SU-DHL-6 (cell line): ENCODE measurements around the gene PSME3IP1.

Experiments used
- H2AFZ ChIP-seq: fragments of 200-600 bp; sonication (generic); 2 replicates; pipeline ENCODE4 v1.6.1; 2014; ENCODE audit warnings: low read depth, mild to moderate bottlenecking, moderate library complexity, mixed read lengths, antibody characterized with exemption, low read length; ENCODE audit not compliant: severe bottlenecking
- H3F3A ChIP-seq: fragments of 200-600 bp; shearing (Covaris generic); 2 replicates; pipeline ENCODE4 v1.6.0; 2016; ENCODE audit warnings: antibody characterized with exemption, mild to moderate bottlenecking; ENCODE audit not compliant: insufficient read depth
- H3K27ac ChIP-seq: fragments of 200-600 bp; sonication (generic); 2 replicates; pipeline ENCODE4 v1.5.1; 2016; ENCODE audit warnings: low read depth, mild to moderate bottlenecking, low read length, moderate library complexity, mixed read lengths
- H3K27me3 ChIP-seq: fragments of 200-600 bp; sonication (generic), shearing (Covaris generic); 2 replicates; pipeline ENCODE4 v1.6.0; 2014; ENCODE audit warnings: mild to moderate bottlenecking, low read length
- H3K36me3 ChIP-seq: fragments of 200-600 bp; sonication (generic); 2 replicates; pipeline ENCODE4 v1.6.1; 2014; ENCODE audit warnings: mild to moderate bottlenecking, low read length, mixed read lengths
- H3K4me2 ChIP-seq: fragments of 300-600, 200-600 bp; shearing (Covaris generic), sonication (generic); 2 replicates; pipeline ENCODE4 v1.6.0; 2014; ENCODE audit warnings: low read length, low read depth, mild to moderate bottlenecking; ENCODE audit not compliant: poor library complexity, severe bottlenecking
- H3K4me3 ChIP-seq: fragments of 200-600 bp; sonication (generic); 2 replicates; pipeline ENCODE4 v1.5.1; 2014; ENCODE audit warnings: antibody characterized with exemption, low read length, mild to moderate bottlenecking, mixed read lengths; ENCODE audit not compliant: insufficient read depth, poor library complexity, severe bottlenecking
- H3K79me2 ChIP-seq: fragments of 200-600 bp; sonication (generic); 2 replicates; pipeline ENCODE4 v1.6.1; 2014; ENCODE audit warnings: mild to moderate bottlenecking, low read length, moderate library complexity; ENCODE audit not compliant: insufficient read depth
- H3K9ac ChIP-seq: fragments of 200-600 bp; sonication (generic); 2 replicates; pipeline ENCODE4 v1.7.0; 2014; ENCODE audit warnings: mild to moderate bottlenecking, low read length
- H3K9me2 ChIP-seq: fragments of 200-600 bp; sonication (generic); replicated peaks from 2 replicates; pipeline ENCODE4 v1.6.1; 2014; ENCODE audit warnings: low read length; ENCODE audit not compliant: insufficient read depth
- H3K9me3 ChIP-seq: fragments of 200-600 bp; sonication (generic); 2 replicates; pipeline ENCODE4 v1.6.1; 2014; ENCODE audit warnings: low read length, mixed read lengths; ENCODE audit not compliant: insufficient read depth
- H4K20me1 ChIP-seq: fragments of 200-600 bp; sonication (generic); 2 replicates; pipeline ENCODE4 v1.6.1; 2014; ENCODE audit warnings: low read depth, mild to moderate bottlenecking, antibody characterized with exemption, low read length, moderate library complexity, mixed read lengths
- EZH2phosphoT487 ChIP-seq: fragments of 200-600 bp; sonication (generic), shearing (Covaris generic); conservative IDR thresholded peaks from 2 replicates; pipeline ENCODE4 v1.6.1; 2018; ENCODE audit warnings: mild to moderate bottlenecking, antibody characterized with exemption, low read length, moderate library complexity, mixed read lengths
- TF ChIP-seq, protein P1 (sequence below): fragments of 200-600 bp; sonication (generic); IDR thresholded peaks from one replicate; pipeline ENCODE4 v1.5.1; 2017; ENCODE audit warnings: antibody characterized with exemption, mild to moderate bottlenecking, low read length, moderate library complexity; ENCODE audit not compliant: insufficient read depth, poor library complexity, severe bottlenecking

The PSME3IP1 gene

GRCh38 chr16:57151369-57151768 is 34.5 kb downstream of the PSME3IP1 start:
- Histone ChIP-seq H3K79me2 (no peaks in the 10 kb centered on the region), H3K9me3 (no peaks in the 10 kb centered on the region), H3K27me3 (no peaks in the 10 kb centered on the region), H3K9me2 (no peaks in the 10 kb centered on the region), H2AFZ (no peak overlapping the region), H3K9ac (no peak overlapping the region), H3K36me3 (peaks cover 5% of the 10 kb centered on the region; the same call in 1 of the 2 replicates), H4K20me1 (no peaks in the 10 kb centered on the region), H3K4me3 (no peak overlapping the region), H3K27ac (no peak overlapping the region), H3F3A (no peaks in the 10 kb centered on the region), H3K4me2 (no peak overlapping the region)
- TF ChIP-seq EZH2phosphoT487: no peak
- TF ChIP-seq, protein P1, sequence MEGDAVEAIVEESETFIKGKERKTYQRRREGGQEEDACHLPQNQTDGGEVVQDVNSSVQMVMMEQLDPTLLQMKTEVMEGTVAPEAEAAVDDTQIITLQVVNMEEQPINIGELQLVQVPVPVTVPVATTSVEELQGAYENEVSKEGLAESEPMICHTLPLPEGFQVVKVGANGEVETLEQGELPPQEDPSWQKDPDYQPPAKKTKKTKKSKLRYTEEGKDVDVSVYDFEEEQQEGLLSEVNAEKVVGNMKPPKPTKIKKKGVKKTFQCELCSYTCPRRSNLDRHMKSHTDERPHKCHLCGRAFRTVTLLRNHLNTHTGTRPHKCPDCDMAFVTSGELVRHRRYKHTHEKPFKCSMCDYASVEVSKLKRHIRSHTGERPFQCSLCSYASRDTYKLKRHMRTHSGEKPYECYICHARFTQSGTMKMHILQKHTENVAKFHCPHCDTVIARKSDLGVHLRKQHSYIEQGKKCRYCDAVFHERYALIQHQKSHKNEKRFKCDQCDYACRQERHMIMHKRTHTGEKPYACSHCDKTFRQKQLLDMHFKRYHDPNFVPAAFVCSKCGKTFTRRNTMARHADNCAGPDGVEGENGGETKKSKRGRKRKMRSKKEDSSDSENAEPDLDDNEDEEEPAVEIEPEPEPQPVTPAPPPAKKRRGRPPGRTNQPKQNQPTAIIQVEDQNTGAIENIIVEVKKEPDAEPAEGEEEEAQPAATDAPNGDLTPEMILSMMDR: no peak

DNA sequence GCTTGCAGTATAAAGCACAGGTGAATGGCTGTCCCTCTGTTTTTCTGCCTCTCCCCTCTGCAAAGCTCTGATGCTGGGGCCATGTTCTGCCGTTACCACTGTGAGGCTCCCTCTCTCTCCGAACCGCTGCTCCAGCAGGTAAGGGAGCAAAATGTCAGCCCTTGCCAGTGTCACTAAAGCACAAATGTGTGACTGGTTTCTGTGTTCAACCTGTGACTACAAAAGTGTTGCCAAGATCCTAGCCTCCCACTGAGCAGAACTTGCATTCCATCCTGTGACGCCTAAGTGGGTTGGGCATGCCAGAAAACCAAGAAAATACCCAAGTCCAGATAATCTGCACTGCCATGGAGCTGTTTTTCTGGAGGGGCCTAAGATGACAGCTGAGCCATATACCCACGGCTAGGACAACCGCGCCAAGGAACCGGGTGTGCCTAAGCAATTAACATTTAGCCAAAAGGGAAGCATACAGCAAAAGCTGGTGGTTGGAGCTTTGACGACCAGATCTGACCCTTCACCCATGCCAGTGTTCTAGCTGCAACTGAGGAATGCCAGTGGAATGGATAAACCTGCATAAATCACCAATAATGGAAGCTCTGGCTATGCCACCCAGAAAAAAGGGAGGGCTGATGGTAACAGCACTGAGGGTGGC is 35.0 kb downstream of the PSME3IP1 start:
- Histone ChIP-seq H3K9me3 (no peaks in the 10 kb centered on the region), H3K9ac (no peak overlapping the region), H3K36me3 (peaks cover 3% of the 10 kb centered on the region; the same call in 1 of the 2 replicates), H3K4me3 (no peak overlapping the region), H3K79me2 (no peaks in the 10 kb centered on the region), H2AFZ (no peak overlapping the region), H3K27me3 (no peaks in the 10 kb centered on the region), H4K20me1 (no peaks in the 10 kb centered on the region), H3F3A (no peaks in the 10 kb centered on the region), H3K9me2 (no peaks in the 10 kb centered on the region), H3K27ac (no peak overlapping the region), H3K4me2 (no peak overlapping the region)
- no peak for TF ChIP-seq EZH2phosphoT487
- TF ChIP-seq, protein P1: no peak

DNA sequence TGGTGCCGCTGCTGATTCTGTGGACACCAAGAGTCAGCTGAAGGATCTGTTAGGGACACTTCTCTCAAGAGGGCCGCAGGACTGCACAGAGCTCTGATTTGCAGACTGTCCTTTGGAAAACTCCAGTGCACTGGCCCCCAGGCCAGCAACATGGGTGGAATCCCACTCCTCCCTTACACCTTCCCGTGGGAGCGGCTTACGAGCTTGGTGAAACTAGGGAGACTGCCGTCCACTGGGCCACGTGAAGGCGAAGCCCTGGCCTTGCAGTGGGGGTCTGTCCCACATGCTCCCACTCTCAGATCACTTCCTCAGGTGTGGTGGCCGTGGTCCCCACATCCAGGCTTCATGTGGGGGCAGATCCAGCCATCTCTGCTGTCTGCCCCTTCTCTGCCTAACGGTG is 36.4 kb downstream of the PSME3IP1 start:
- H3K9ac ChIP-seq: no peak overlapping the region
- no peak overlapping the region for H3K4me3 ChIP-seq
- H3K4me2 ChIP-seq: no peak overlapping the region
- no peak overlapping the region for H3K27ac ChIP-seq
- H2AFZ ChIP-seq: no peak overlapping the region
- peaks cover 3% of the 10 kb centered on the region; the same call in 1 of the 2 replicates for H3K36me3 ChIP-seq
- H3K9me3 ChIP-seq: no peaks in the 10 kb centered on the region
- H4K20me1 ChIP-seq: no peaks in the 10 kb centered on the region
- no peak for TF ChIP-seq EZH2phosphoT487
- TF ChIP-seq, protein P1: no peak
- no peaks in the 10 kb centered on the region for H3K27me3 ChIP-seq
- no peaks in the 10 kb centered on the region for H3F3A ChIP-seq
- H3K79me2 ChIP-seq: no peaks in the 10 kb centered on the region
- no peaks in the 10 kb centered on the region for H3K9me2 ChIP-seq
